Measurements from ENCODE around the gene ZMYND8.
"Not testable (repeated sequence)": the region's sequence is repeated elsewhere in the genome, so short reads cannot be mapped to it uniquely, and the experiment has no call there.

ZMYND8 gene

GRCh38 chr20:47187450-47188195 lies 168.9 kb downstream of the ZMYND8 start:
- no peak overlapping the region for H3K4me3 ChIP-seq (ENCODE audit: low read depth, low read length)
- no peak for DNase-seq (ENCODE audit: low read depth)
- no peak for TF ChIP-seq CTCF (conservative IDR thresholded peaks at IDR 0.05; ENCODE audit: low read depth, low read length)

GRCh38 chr20:47183367-47183766 lies 173.1 kb downstream of the ZMYND8 start:
- no peak for DNase-seq (ENCODE audit: low read depth)
- TF ChIP-seq CTCF (conservative IDR thresholded peaks at IDR 0.05; ENCODE audit: low read depth, low read length) = no peak
- H3K4me3 ChIP-seq (ENCODE audit: low read depth, low read length) = no peak overlapping the region

- peak; percentile 85 for DNase-seq (ENCODE audit: low read depth)
- TF ChIP-seq CTCF (conservative IDR thresholded peaks at IDR 0.05; ENCODE audit: low read depth, low read length) = no peak
- H3K4me3 ChIP-seq (ENCODE audit: low read depth, low read length) = no peak overlapping the region
Observed at GRCh38 chr20:47181056-47181862, 175.2 kb downstream of the ZMYND8 start.

GRCh38 chr20:47179267-47179666 lies 177.2 kb downstream of the ZMYND8 start:
- H3K4me3 ChIP-seq (ENCODE audit: low read depth, low read length) = no peak overlapping the region
- no peak for DNase-seq (ENCODE audit: low read depth)
- no peak for TF ChIP-seq CTCF (conservative IDR thresholded peaks at IDR 0.05; ENCODE audit: low read depth, low read length)

GRCh38 chr20:47178851-47179250 lies 177.6 kb downstream of the ZMYND8 start:
- TF ChIP-seq CTCF (conservative IDR thresholded peaks at IDR 0.05; ENCODE audit: low read depth, low read length) = no peak
- no peak for DNase-seq (ENCODE audit: low read depth)
- no peak overlapping the region for H3K4me3 ChIP-seq (ENCODE audit: low read depth, low read length)

- TF ChIP-seq CTCF (conservative IDR thresholded peaks at IDR 0.05; ENCODE audit: low read depth, low read length) = no peak
- H3K4me3 ChIP-seq (ENCODE audit: low read depth, low read length) = no peak overlapping the region
- no peak for DNase-seq (ENCODE audit: low read depth)
Observed at GRCh38 chr20:47178277-47178676, 178.2 kb downstream of the ZMYND8 start.

GRCh38 chr20:47176217-47176616 lies 180.3 kb downstream of the ZMYND8 start:
- not testable (repeated sequence) for H3K4me3 ChIP-seq (ENCODE audit: low read depth, low read length); DNase-seq (ENCODE audit: low read depth)

Data from choroid plexus epithelial cell (primary cell).